GM12878 (cell line): ENCODE results near the gene ADK. TPM values are rescaled to one million over a fixed set of nuclear protein-coding genes. Genes with fewer than 3 reads are reported as not detected.

Experiments used
- BCLAF1 ChIP-seq: fragments of 450-650 bp; IDR thresholded peaks from 2 replicates; pipeline ENCODE4 v1.6.1; 2017; ENCODE audit warnings: antibody characterized with exemption, mild to moderate bottlenecking, moderate library complexity
- GATAD2B ChIP-seq: fragments of 450-650 bp; conservative IDR thresholded peaks from 2 replicates; pipeline ENCODE4 v1.6.1; 2017; ENCODE audit warnings: low read depth, mild to moderate bottlenecking, moderate library complexity
- NFYA ChIP-seq: IDR thresholded peaks from 2 replicates; pipeline ENCODE4 v1.6.1; 2011; ENCODE audit warnings: low read depth, mild to moderate bottlenecking, low read length, improper control_type of control experiment, borderline replicate concordance
- POLR2A ChIP-seq: IDR thresholded peaks from 2 replicates; pipeline ENCODE4 v1.6.1; 2011; ENCODE audit warnings: low read depth, mild to moderate bottlenecking, low read length
- SKIL ChIP-seq: fragments of 450-650 bp; IDR thresholded peaks from 2 replicates; pipeline ENCODE4 v1.6.1; 2017; ENCODE audit warnings: mild to moderate bottlenecking, low read depth, inconsistent platforms; ENCODE audit not compliant: poor library complexity, severe bottlenecking
- SMAD5 ChIP-seq: IDR thresholded peaks from 2 replicates; pipeline ENCODE4 v1.6.1; 2016; ENCODE audit warnings: antibody characterized with exemption, low read depth
- TCF7 ChIP-seq: IDR thresholded peaks from 2 replicates; pipeline ENCODE4 v1.6.1; 2014; ENCODE audit warnings: antibody characterized with exemption, borderline replicate concordance
- USF2 ChIP-seq: IDR thresholded peaks from 2 replicates; pipeline ENCODE4 v1.6.1; 2011; ENCODE audit warnings: low read depth, low read length, improper control_type of control experiment, borderline replicate concordance
- ZNF274 ChIP-seq: IDR thresholded peaks from one replicate; pipeline ENCODE4 v1.8.0; 2011; ENCODE audit not compliant: insufficient read length, insufficient read depth
- polyA plus RNA-seq, 11 experiments: library from polyadenylated mRNA; depleted of rRNA in 4 of 11; unstranded in 6 of 11; stranded (reverse) in 5 of 11; fragments of >200 nt; fragmentation: Nextera tagmentation in 4 of 11; fragmentation: Illumina TruSeq in 1 of 11; extraction: Ambion mirVana in 4 of 11; extraction: Trizol in 1 of 11; gene quantifications; 1 replicate in 1 of 11; 2 replicates in 10 of 11; pipeline versions ENCODE4 v1.2.1 to v1.2.3, GENCODE V29; 2011 to 2016; ENCODE audit warnings: inconsistent platforms in 2 of 11, missing spikeins in 2 of 11, low read depth in 1 of 11
- total RNA-seq, 4 experiments: library from RNA; depleted of rRNA in 3 of 4; stranded (reverse); fragments of >200 nt in 3 of 4; fragmentation: Illumina TruSeq in 1 of 4; extraction: Trizol in 1 of 4; gene quantifications; 2 replicates each; pipeline versions ENCODE4 v1.2.1 to v1.2.3, GENCODE V29; 2013 to 2021
- TF ChIP-seq, protein P1 (sequence below): fragments of 450-650 bp; IDR thresholded peaks from 2 replicates; pipeline ENCODE4 v1.6.1; 2017; ENCODE audit warnings: mild to moderate bottlenecking, moderate library complexity
- TF ChIP-seq, protein P2 (sequence below): fragments of 450-650 bp; formaldehyde crosslinking; IDR thresholded peaks from 2 replicates; pipeline ENCODE4 v1.5.0; 2022; ENCODE audit warnings: mild to moderate bottlenecking, missing genetic modification characterization

The ADK gene
- total and polyA plus RNA-seq, 10 of the 15 experiments (the other 5 are each of a cell fraction or from before 2014, with no cell fraction given): 42.0 to 151 (median 81.6) TPM

GRCh38 chr10:74150204-74150989 lies 624 bp upstream of the ADK start, which contains the start of gene AP3M1 (continued):
- TF ChIP-seq SKIL (peak; percentile 84), ZNF274 (no peak), USF2 (no peak), BCLAF1 (no peak), POLR2A (peak; percentile 58; the same call in 1 of the 2 replicates), NFYA (no peak), TCF7 (peak; percentile 81), GATAD2B (peak; percentile 82), SMAD5 (no peak)
- TF ChIP-seq, protein P1, sequence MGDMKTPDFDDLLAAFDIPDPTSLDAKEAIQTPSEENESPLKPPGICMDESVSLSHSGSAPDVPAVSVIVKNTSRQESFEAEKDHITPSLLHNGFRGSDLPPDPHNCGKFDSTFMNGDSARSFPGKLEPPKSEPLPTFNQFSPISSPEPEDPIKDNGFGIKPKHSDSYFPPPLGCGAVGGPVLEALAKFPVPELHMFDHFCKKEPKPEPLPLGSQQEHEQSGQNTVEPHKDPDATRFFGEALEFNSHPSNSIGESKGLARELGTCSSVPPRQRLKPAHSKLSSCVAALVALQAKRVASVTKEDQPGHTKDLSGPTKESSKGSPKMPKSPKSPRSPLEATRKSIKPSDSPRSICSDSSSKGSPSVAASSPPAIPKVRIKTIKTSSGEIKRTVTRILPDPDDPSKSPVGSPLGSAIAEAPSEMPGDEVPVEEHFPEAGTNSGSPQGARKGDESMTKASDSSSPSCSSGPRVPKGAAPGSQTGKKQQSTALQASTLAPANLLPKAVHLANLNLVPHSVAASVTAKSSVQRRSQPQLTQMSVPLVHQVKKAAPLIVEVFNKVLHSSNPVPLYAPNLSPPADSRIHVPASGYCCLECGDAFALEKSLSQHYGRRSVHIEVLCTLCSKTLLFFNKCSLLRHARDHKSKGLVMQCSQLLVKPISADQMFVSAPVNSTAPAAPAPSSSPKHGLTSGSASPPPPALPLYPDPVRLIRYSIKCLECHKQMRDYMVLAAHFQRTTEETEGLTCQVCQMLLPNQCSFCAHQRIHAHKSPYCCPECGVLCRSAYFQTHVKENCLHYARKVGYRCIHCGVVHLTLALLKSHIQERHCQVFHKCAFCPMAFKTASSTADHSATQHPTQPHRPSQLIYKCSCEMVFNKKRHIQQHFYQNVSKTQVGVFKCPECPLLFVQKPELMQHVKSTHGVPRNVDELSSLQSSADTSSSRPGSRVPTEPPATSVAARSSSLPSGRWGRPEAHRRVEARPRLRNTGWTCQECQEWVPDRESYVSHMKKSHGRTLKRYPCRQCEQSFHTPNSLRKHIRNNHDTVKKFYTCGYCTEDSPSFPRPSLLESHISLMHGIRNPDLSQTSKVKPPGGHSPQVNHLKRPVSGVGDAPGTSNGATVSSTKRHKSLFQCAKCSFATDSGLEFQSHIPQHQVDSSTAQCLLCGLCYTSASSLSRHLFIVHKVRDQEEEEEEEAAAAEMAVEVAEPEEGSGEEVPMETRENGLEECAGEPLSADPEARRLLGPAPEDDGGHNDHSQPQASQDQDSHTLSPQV: peak; percentile 75; the same call in 1 of the 2 replicates
- TF ChIP-seq, protein P2, sequence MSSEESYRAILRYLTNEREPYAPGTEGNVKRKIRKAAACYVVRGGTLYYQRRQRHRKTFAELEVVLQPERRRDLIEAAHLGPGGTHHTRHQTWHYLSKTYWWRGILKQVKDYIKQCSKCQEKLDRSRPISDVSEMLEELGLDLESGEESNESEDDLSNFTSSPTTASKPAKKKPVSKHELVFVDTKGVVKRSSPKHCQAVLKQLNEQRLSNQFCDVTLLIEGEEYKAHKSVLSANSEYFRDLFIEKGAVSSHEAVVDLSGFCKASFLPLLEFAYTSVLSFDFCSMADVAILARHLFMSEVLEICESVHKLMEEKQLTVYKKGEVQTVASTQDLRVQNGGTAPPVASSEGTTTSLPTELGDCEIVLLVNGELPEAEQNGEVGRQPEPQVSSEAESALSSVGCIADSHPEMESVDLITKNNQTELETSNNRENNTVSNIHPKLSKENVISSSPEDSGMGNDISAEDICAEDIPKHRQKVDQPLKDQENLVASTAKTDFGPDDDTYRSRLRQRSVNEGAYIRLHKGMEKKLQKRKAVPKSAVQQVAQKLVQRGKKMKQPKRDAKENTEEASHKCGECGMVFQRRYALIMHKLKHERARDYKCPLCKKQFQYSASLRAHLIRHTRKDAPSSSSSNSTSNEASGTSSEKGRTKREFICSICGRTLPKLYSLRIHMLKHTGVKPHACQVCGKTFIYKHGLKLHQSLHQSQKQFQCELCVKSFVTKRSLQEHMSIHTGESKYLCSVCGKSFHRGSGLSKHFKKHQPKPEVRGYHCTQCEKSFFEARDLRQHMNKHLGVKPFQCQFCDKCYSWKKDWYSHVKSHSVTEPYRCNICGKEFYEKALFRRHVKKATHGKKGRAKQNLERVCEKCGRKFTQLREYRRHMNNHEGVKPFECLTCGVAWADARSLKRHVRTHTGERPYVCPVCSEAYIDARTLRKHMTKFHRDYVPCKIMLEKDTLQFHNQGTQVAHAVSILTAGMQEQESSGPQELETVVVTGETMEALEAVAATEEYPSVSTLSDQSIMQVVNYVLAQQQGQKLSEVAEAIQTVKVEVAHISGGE (CRISPR knock-in tag): no peak
